ENCODE data around the gene HPCAL4. TPM values are rescaled to one million over a fixed set of nuclear protein-coding genes. Genes with fewer than 3 reads are reported as not detected.

Gene HPCAL4
- total RNA-seq, 1 donor from 2014 or later, result 0.20 TPM

DNA sequence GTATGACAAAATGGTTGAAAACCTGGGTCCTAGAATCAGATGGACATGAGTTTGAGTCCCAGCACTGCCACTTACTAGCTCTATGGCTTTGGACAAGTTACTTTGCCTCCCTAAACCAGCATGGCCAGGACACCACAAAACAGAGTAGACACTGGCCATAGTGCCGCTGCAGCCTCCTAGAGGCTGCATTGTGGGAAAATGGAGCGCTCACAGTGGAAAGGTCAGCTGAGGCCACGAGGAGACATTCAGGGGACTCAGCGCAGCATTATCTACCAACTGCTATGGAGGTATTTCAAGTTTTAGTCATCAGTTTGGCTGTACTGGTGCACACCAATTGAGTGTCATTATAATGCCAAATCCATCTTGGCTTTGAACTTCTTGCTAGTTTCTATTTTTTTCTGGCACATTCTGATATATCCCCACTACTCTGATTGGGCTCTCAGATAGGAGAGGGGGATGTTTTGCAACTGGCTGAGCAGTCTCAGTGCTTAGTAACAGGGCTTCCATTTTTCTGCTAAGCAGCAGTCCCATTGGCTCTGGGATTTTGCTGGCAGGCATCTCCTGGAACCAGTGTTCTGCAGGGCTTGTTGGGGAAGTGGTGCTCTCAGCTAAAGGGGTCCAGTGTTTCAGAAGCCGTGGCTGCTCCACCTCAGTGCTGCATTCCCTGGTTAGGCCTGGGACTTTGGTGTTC lies 35.5 kb downstream of the HPCAL4 start:
- Histone ChIP-seq H3K27ac (ENCODE audit: low read depth, low read length) (no peak overlapping the region), H3K79me2 (ENCODE audit: insufficient read depth, low read length) (no peaks in the 10 kb centered on the region), H3K9ac (ENCODE audit: low read length) (no peak overlapping the region), H3K9me3 (ENCODE audit: insufficient read depth, low read depth, low read length) (no peaks in the 10 kb centered on the region), H3K36me3 (ENCODE audit: insufficient read depth, low read length) (no peaks in the 10 kb centered on the region), H3K27me3 (ENCODE audit: insufficient read depth, low read length) (peaks cover 23% of the 10 kb centered on the region), H4K20me1 (ENCODE audit: insufficient read depth, low read length) (no peaks in the 10 kb centered on the region), H3K4me3 (ENCODE audit: insufficient read depth, low read depth, low read length) (no peak overlapping the region), H2AFZ (ENCODE audit: low read depth, low read length) (no peak overlapping the region), H3K4me1 (ENCODE audit: insufficient read depth, low read length) (no peaks in the 10 kb centered on the region), H3K4me2 (ENCODE audit: low read length) (no peak overlapping the region)
- Mint-ChIP-seq H3K27me3 (ENCODE audit: low read depth, unreplicated experiment) (peaks cover 76% of the 10 kb centered on the region), H3K9me3 (ENCODE audit: unreplicated experiment) (peaks cover 2% of the 10 kb centered on the region), H3K36me3 (ENCODE audit: low read depth, unreplicated experiment) (no peaks in the 10 kb centered on the region), H3K27ac (ENCODE audit: unreplicated experiment) (no peak overlapping the region), H3K4me1 (ENCODE audit: low read depth, unreplicated experiment) (peaks cover 8% of the 10 kb centered on the region), H3K4me3 (ENCODE audit: unreplicated experiment) (no peak overlapping the region)
- DNase-seq (ENCODE audit: low read depth) (no peak), FAIRE-seq (no peak)
- no peak for TF ChIP-seq EZH2 (IDR thresholded peaks at IDR 0.05; ENCODE audit: insufficient read depth, low read length)
- TF ChIP-seq, protein P1, sequence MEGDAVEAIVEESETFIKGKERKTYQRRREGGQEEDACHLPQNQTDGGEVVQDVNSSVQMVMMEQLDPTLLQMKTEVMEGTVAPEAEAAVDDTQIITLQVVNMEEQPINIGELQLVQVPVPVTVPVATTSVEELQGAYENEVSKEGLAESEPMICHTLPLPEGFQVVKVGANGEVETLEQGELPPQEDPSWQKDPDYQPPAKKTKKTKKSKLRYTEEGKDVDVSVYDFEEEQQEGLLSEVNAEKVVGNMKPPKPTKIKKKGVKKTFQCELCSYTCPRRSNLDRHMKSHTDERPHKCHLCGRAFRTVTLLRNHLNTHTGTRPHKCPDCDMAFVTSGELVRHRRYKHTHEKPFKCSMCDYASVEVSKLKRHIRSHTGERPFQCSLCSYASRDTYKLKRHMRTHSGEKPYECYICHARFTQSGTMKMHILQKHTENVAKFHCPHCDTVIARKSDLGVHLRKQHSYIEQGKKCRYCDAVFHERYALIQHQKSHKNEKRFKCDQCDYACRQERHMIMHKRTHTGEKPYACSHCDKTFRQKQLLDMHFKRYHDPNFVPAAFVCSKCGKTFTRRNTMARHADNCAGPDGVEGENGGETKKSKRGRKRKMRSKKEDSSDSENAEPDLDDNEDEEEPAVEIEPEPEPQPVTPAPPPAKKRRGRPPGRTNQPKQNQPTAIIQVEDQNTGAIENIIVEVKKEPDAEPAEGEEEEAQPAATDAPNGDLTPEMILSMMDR (IDR thresholded peaks at IDR 0.05; ENCODE audit: insufficient read depth, low read depth, low read length), result no peak

DNA sequence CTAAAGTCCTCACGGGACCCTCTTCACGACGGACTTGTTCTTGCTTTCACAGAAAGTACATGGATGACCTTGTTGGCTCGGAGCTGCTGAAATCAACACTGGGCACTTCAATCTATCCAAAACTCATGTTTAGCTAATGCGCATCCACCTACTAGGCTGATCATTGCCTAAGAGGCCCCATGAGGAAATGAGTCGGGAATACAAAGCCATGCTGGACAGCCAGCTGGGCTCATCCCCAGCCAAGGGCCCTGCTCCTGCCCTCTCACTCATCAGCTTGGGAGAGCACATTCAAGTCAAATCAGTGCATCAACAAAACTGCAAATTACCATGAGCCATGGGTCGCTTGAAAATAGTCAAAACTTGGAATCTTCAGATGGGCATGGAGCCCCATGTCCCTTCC lies 36.9 kb downstream of the HPCAL4 start:
- Histone ChIP-seq H4K20me1 (ENCODE audit: insufficient read depth, low read length) (no peaks in the 10 kb centered on the region), H3K4me1 (ENCODE audit: insufficient read depth, low read length) (no peaks in the 10 kb centered on the region), H3K4me2 (ENCODE audit: low read length) (no peak overlapping the region), H2AFZ (ENCODE audit: low read depth, low read length) (no peak overlapping the region), H3K36me3 (ENCODE audit: insufficient read depth, low read length) (no peaks in the 10 kb centered on the region), H3K27me3 (ENCODE audit: insufficient read depth, low read length) (peaks cover 20% of the 10 kb centered on the region), H3K9me3 (ENCODE audit: insufficient read depth, low read depth, low read length) (no peaks in the 10 kb centered on the region), H3K27ac (ENCODE audit: low read depth, low read length) (no peak overlapping the region), H3K79me2 (ENCODE audit: insufficient read depth, low read length) (no peaks in the 10 kb centered on the region), H3K9ac (ENCODE audit: low read length) (no peak overlapping the region), H3K4me3 (ENCODE audit: insufficient read depth, low read depth, low read length) (no peak overlapping the region)
- DNase-seq (ENCODE audit: low read depth), result no peak
- Mint-ChIP-seq H3K9me3 (ENCODE audit: unreplicated experiment) (no peaks in the 10 kb centered on the region), H3K27ac (ENCODE audit: unreplicated experiment) (no peak overlapping the region), H3K4me1 (ENCODE audit: low read depth, unreplicated experiment) (peaks cover 8% of the 10 kb centered on the region), H3K4me3 (ENCODE audit: unreplicated experiment) (no peak overlapping the region), H3K36me3 (ENCODE audit: low read depth, unreplicated experiment) (no peaks in the 10 kb centered on the region), H3K27me3 (ENCODE audit: low read depth, unreplicated experiment) (peaks cover 69% of the 10 kb centered on the region)
- TF ChIP-seq EZH2 (IDR thresholded peaks at IDR 0.05; ENCODE audit: insufficient read depth, low read length), result no peak
- TF ChIP-seq, protein P1 (IDR thresholded peaks at IDR 0.05; ENCODE audit: insufficient read depth, low read depth, low read length), result no peak
- no peak for FAIRE-seq

DNA sequence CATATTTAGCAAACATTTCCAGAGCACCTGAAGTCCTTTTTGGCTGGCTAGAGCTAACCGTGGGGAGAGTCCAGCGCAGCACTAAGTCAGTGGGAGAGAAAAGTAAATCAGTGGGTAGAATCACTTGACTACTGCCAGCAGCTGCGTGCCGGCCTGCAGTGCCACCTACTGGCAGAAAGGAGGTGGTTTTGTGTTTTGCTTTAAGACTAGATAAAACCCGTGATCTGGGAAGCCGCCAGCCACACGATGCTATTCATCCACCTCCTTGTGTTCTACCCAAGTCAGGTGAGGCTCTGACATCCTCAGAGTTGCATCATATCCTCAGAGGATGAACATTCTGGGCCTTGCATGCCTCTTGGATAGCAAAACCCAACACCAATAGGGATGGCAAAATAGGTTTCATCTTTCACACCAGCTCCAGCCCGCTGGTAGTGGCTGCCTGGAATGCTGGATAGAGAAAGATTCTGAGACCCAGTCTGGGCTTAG lies 37.6 kb downstream of the HPCAL4 start:
- no peaks in the 10 kb centered on the region for H3K79me2 ChIP-seq (ENCODE audit: insufficient read depth, low read length)
- no peak overlapping the region for H3K9ac ChIP-seq (ENCODE audit: low read length)
- peak; percentile 41 for DNase-seq (ENCODE audit: low read depth)
- H2AFZ ChIP-seq (ENCODE audit: low read depth, low read length), result peak overlapping the region; percentile 51
- no peaks in the 10 kb centered on the region for H3K36me3 Mint-ChIP-seq (ENCODE audit: low read depth, unreplicated experiment)
- no peak for FAIRE-seq
- no peaks in the 10 kb centered on the region for H3K9me3 Mint-ChIP-seq (ENCODE audit: unreplicated experiment)
- H3K27me3 Mint-ChIP-seq (ENCODE audit: low read depth, unreplicated experiment), result peaks cover 64% of the 10 kb centered on the region
- H3K4me3 Mint-ChIP-seq (ENCODE audit: unreplicated experiment), result no peak overlapping the region
- peaks cover 20% of the 10 kb centered on the region for H3K27me3 ChIP-seq (ENCODE audit: insufficient read depth, low read length)
- no peak overlapping the region for H3K27ac ChIP-seq (ENCODE audit: low read depth, low read length)
- H3K36me3 ChIP-seq (ENCODE audit: insufficient read depth, low read length), result no peaks in the 10 kb centered on the region
- no peaks in the 10 kb centered on the region for H4K20me1 ChIP-seq (ENCODE audit: insufficient read depth, low read length)
- TF ChIP-seq EZH2 (IDR thresholded peaks at IDR 0.05; ENCODE audit: insufficient read depth, low read length), result no peak
- TF ChIP-seq, protein P1 (IDR thresholded peaks at IDR 0.05; ENCODE audit: insufficient read depth, low read depth, low read length), result peak; percentile 87
- H3K4me3 ChIP-seq (ENCODE audit: insufficient read depth, low read depth, low read length), result no peak overlapping the region
- no peak overlapping the region for H3K27ac Mint-ChIP-seq (ENCODE audit: unreplicated experiment)
- peak overlapping the region; percentile 33 for H3K4me2 ChIP-seq (ENCODE audit: low read length)
- no peaks in the 10 kb centered on the region for H3K9me3 ChIP-seq (ENCODE audit: insufficient read depth, low read depth, low read length)
- H3K4me1 Mint-ChIP-seq (ENCODE audit: low read depth, unreplicated experiment), result peaks cover 8% of the 10 kb centered on the region
- H3K4me1 ChIP-seq (ENCODE audit: insufficient read depth, low read length), result no peaks in the 10 kb centered on the region

Data from astrocyte (in vitro differentiated cells and primary cell).